Stimulated activated CD8-positive, alpha-beta memory T cell treated with anti-CD3 and anti-CD28 coated beads, Interleukin-15, amount 100 ng/mL, for 1 hour (primary cell): Measurements from ENCODE around the gene PIF1.

Experiments used
- DNase-seq: peaks from one replicate; pipeline ENCODE4 v3.0.0-alpha.2; 2020; ENCODE audit warnings: low read depth

PIF1 gene

DNA sequence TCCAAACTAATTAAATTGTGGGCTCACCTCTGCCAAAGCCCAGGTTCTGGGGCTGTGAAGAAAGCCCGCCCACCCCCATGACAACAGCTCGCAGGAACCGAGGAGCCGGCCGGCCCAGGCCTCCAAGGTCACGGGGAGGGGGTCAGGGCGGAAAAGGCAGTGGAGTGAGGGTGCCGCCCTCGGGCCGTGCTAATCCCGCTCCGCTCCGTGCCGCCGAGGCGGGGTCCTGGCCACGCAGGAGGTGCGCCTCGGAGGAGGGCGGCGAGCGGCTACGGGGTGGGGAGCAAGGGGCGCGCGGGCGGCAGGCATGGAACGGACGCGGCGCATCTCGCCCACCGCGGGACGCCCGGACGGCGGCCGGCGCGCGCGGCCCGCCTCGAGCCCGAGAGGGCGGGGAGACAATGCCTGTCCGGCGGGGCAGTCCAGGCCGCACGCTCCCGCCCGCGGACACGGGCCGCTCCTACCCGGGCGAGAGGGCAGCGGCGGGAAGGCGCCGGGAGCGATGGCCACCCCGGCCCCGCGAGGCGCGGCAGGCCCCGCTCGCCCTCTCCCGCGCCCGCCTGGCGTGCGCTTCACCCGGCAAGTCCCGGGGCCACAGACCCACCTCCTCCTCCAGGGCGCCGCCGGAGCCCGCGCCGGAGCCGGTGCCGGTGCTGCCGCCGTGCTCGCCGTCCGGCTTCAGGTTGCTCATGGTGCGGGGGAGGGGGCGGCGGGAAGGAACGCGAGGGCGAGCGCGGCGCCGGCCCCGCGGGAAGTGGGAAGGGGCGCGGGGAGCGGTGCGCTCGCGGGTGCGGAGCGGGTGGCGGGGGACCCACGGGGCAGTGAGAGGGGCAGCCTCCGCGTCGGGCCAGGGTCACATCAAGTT is 50.6 kb downstream of the PIF1 start:
- no peak for DNase-seq

DNA sequence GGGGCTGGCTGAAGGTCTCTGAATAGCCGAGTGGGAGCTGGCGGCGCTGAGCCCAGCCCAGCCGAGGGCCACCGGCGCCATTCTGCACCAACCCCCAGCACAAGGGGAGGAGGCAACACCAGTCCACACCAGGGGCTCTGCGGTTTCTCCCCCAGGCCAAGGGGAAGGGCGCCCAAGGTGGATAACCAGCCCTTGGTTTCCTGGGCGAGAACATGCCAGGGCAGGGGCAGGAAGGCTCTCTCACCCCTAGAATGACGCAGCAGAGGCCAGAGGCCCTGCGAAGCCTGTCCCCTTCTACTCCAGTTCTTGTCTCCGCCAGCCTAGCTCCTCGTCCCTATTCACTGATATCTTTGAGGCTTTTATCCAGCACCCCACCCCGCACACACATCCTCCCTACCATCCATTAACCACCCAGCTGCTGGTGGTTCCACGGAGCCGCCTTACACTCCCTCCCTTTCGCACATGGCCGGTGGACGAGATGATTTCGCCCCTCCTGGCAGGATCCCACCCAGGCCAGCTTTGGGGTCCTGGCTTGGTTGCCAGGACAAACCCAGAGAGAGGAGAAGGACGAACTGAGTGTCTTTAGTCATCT is 51.3 kb downstream of the PIF1 start:
- no peak for DNase-seq

GRCh38 chr15:64773606-64774005 is 51.8 kb downstream of the PIF1 start:
- DNase-seq: no peak

- DNase-seq: no peak
These were observed 52.5 kb downstream of the PIF1 start for GRCh38 chr15:64772964-64773363.

GRCh38 chr15:64772488-64772887 is 53.0 kb downstream of the PIF1 start:
- no peak for DNase-seq

DNA sequence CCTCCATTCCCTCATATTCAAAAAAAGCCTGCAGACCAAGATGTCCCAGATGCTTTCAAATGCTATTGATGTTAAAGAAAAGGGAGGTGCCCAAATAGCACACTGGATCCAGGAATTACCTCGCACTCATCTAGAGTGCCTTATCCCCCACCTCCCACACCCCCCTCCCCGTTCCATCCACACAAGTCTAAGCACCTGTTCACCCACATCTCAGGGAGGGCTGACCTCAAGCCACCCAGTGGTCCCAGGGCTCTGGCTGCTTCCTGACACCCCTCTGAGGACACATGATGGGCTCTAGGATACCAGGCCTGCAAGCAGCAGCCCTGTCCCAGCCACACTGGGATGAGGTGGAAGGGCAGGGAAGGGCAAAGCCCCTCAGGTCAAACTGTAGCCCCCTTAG is 54.8 kb downstream of the PIF1 start:
- no peak for DNase-seq

- DNase-seq: no peak
These were observed 58.2 kb downstream of the PIF1 start for GRCh38 chr15:64767203-64767602.

DNA sequence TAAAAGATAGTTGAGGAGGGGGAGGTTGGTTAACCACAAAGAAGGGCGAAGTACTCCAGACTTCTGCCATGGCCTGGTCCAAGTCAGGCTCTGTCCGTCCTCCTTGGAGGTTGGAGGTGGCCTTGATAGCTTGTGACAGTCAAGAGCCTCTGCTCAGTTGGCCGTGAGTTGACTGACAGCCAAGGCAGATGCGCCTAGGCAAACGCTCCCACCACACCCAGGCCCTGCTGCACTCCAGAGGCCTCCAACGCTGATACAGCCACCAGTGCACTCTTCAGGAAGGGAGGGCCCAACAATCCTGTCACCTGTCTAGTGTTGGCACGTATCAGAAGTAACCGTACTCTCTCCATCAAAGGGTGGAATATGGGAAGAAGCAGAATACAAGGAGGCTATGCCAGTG is 59.4 kb downstream of the PIF1 start:
- DNase-seq: no peak
